ENCODE data around the gene HHLA2.

Gene HHLA2

GRCh38 chr3:108407886-108408285, 111.5 kb downstream of the HHLA2 start:
- no peak overlapping the region for H3K4me3 ChIP-seq (ENCODE audit: low read depth, low read length)
- TF ChIP-seq, protein P1, sequence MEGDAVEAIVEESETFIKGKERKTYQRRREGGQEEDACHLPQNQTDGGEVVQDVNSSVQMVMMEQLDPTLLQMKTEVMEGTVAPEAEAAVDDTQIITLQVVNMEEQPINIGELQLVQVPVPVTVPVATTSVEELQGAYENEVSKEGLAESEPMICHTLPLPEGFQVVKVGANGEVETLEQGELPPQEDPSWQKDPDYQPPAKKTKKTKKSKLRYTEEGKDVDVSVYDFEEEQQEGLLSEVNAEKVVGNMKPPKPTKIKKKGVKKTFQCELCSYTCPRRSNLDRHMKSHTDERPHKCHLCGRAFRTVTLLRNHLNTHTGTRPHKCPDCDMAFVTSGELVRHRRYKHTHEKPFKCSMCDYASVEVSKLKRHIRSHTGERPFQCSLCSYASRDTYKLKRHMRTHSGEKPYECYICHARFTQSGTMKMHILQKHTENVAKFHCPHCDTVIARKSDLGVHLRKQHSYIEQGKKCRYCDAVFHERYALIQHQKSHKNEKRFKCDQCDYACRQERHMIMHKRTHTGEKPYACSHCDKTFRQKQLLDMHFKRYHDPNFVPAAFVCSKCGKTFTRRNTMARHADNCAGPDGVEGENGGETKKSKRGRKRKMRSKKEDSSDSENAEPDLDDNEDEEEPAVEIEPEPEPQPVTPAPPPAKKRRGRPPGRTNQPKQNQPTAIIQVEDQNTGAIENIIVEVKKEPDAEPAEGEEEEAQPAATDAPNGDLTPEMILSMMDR (IDR thresholded peaks at IDR 0.05; ENCODE audit: control insufficient read depth, extremely low read depth, insufficient read depth), result no peak
- DNase-seq (ENCODE audit: low read depth), result no peak

DNA sequence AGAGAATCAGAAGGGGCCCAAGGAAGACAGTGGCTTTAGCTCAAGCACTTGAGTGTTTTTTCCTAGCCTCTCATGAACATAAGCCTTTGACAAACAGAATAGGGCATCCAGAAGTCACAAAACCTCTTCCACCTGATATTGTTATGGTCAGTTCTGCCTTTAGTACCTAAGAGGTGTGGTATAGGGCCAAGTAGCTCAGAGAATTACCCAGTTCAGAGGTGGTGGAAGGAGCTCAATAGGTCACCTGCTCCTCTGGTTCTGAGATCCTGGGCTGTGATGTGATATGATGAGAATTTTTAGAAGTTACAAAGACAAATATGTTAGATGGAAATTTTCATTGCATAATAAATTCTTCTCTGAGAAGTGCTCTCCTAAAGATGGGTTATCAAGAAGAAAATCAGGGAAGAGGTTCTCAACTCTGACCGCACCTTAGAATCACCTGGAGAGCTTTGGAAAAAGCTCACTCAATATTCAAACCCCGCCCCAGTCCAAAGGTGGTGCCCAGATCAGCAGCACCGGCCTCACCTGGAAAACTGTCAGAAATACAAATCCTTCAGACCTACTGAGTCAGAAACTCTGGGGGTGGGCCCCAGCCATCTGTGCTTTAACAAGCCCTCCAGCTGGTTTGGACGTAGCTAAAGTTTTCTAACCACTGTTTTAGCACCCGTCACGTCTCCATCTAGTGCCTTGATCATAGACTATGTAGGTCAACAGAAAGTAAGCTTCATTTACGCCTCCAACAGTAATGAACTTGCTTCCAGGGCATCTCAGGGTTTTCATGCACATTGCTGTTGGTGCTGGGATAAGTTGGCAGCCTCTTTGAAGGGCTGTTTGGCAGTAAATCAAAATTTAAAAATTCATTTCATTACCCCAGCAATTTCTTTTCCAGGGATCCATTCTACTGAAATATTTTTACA, 112.8 kb downstream of the HHLA2 start:
- TF ChIP-seq, protein P1 (IDR thresholded peaks at IDR 0.05; ENCODE audit: control insufficient read depth, extremely low read depth, insufficient read depth), result no peak
- no peak for DNase-seq (ENCODE audit: low read depth)
- no peak overlapping the region for H3K4me3 ChIP-seq (ENCODE audit: low read depth, low read length)

- H3K4me3 ChIP-seq (ENCODE audit: low read depth, low read length), result no peak overlapping the region
- DNase-seq (ENCODE audit: low read depth), result peak; percentile 90
- TF ChIP-seq, protein P1 (IDR thresholded peaks at IDR 0.05; ENCODE audit: control insufficient read depth, extremely low read depth, insufficient read depth), result no peak
These were observed 113.4 kb downstream of the HHLA2 start for GRCh38 chr3:108409800-108410178.

DNA sequence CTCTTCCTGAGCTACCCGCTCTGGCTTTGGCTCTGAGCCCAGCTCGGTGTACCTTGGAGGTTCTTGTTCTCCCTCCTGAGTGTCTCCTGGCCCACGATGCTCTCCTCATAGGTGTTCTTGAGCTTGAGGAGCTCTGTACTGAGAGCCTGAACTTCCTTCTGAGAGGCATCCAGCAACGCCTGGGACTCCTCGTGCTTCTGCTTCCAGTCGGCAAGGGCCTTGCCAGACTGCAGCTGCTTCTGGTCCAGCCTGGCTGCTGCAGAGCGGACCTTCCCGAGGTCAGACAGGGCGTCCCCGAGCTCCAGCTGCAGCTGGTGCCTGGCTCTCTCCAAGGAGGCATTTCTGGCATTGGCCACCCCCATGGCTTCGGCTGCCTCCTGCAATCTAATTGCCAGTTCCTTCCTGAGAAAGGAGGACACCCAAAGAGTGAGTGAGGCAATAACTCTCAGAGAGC, 114.2 kb downstream of the HHLA2 start:
- TF ChIP-seq, protein P1 (IDR thresholded peaks at IDR 0.05; ENCODE audit: control insufficient read depth, extremely low read depth, insufficient read depth), result no peak
- H3K4me3 ChIP-seq (ENCODE audit: low read depth, low read length), result no peak overlapping the region
- no peak for DNase-seq (ENCODE audit: low read depth)

DNA sequence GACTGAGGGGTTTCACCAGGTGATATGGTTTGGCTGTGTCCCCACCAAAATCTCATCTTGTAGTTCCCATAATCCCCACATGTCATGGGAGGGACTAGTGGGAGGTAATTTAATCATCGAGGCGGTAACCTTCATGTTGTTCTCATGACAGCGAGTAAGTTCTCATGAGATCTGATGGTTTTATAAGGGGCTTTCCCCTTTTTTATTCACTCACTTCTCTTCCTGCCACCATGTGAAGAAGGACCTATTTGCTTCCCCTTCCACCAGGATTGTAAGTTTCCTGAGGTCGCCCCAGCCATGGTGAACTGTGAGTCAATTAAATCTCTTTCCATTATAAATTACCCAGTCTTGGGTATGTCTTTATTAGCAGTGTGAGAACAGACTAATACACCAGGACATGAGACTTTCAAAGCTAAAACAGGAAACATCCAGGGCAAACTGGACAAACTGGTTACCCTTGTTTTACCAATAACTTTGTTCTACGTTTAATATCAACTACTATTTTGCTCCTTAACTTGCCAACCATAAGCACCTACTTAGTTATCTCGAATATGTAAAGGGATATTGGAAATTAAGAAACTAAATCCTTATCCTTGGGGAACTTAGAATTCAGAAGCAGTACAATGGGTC, 115.9 kb downstream of the HHLA2 start:
- TF ChIP-seq, protein P1 (IDR thresholded peaks at IDR 0.05; ENCODE audit: control insufficient read depth, extremely low read depth, insufficient read depth), result no peak
- no peak overlapping the region for H3K4me3 ChIP-seq (ENCODE audit: low read depth, low read length)
- DNase-seq (ENCODE audit: low read depth), result peak; percentile 90

GRCh38 chr3:108414007-108414406, 117.7 kb downstream of the HHLA2 start:
- TF ChIP-seq, protein P1 (IDR thresholded peaks at IDR 0.05; ENCODE audit: control insufficient read depth, extremely low read depth, insufficient read depth), result no peak
- H3K4me3 ChIP-seq (ENCODE audit: low read depth, low read length), result no peak overlapping the region
- no peak for DNase-seq (ENCODE audit: low read depth)
